Transverse colon (tissue), 4 donors: ENCODE results near the gene ADCY6. TPM values are rescaled to one million over a fixed set of nuclear protein-coding genes. Genes with fewer than 3 reads are reported as not detected.

Source experiments
- DNase-seq: peaks from one replicate; pipeline ENCODE4 v3.0.0-alpha.2; 2019
- H3K27ac ChIP-seq, 4 donors: fragments of 200-600 bp; sonication (generic); 2 replicates each; pipeline ENCODE4 v1.5.1; 2016 to 2018; ENCODE audit warnings: inconsistent platforms in 4 of 4
- H3K27me3 ChIP-seq: fragments of 200-600 bp; sonication (generic); 2 replicates; pipeline ENCODE4 v1.5.1; 2017; ENCODE audit warnings: inconsistent platforms
- H3K36me3 ChIP-seq, 4 donors: fragments of 200-600 bp; sonication (generic); 2 replicates each; pipeline ENCODE4 v1.5.1; 2017 to 2019; ENCODE audit warnings: inconsistent platforms in 4 of 4
- H3K4me1 ChIP-seq, 4 donors: fragments of 200-600 bp; sonication (generic); 2 replicates each; pipeline ENCODE4 v1.5.1; 2017 to 2020; ENCODE audit warnings: inconsistent platforms in 4 of 4
- H3K4me3 ChIP-seq, 4 donors: fragments of 200-600 bp; sonication (generic); 1 replicate in 1 of 4; 2 replicates in 3 of 4; pipeline versions ENCODE4 v1.5.1 to v1.6.1; 2017 to 2019; ENCODE audit warnings: inconsistent platforms in 4 of 4
- H3K9me3 ChIP-seq, 2 donors: fragments of 200-600 bp; sonication (generic); 2 replicates each; pipeline ENCODE4 v1.5.1; 2017 to 2019; ENCODE audit warnings: inconsistent platforms in 2 of 2
- CTCF ChIP-seq, 5 experiments: fragments of 200-600 bp in 3 of 5; fragments of 450-650 bp in 2 of 5; sonication (generic) in 3 of 5; IDR thresholded peaks; 1 replicate in 2 of 5; 2 replicates in 3 of 5; pipeline ENCODE4 v1.5.1; 2016 to 2017; ENCODE audit warnings: antibody characterized with exemption in 5 of 5, inconsistent platforms in 3 of 5, mild to moderate bottlenecking in 2 of 5, moderate library complexity in 1 of 5
- EP300 ChIP-seq: sonication (generic); formaldehyde crosslinking; IDR thresholded peaks from one replicate; pipeline ENCODE4 v1.6.1; 2017; ENCODE audit warnings: antibody characterized with exemption, low read depth
- POLR2A ChIP-seq: fragments of 450-650 bp; IDR thresholded peaks from one replicate; pipeline ENCODE4 v1.6.1; 2016; ENCODE audit warnings: antibody characterized with exemption, mild to moderate bottlenecking, moderate library complexity
- POLR2AphosphoS5 ChIP-seq, 3 donors: sonication (generic); formaldehyde crosslinking; IDR thresholded peaks; one replicate each; pipeline ENCODE4 v1.6.1; 2016; ENCODE audit warnings: antibody characterized with exemption in 3 of 3
- WGBS, 2 donors: methylation state at CpG; one replicate each; pipeline ENCODE4 v1.1.5; 2018; ENCODE audit warnings: low coverage in 1 of 2; 5-methylcytosine and 5-hydroxymethylcytosine counted together
- in situ Hi-C, 4 donors: fragments of 200-750 bp; cut with MboI; loops; one replicate each; pipeline versions ENCODE4 v1.15.0 to v1.15.1; 2017; ENCODE audit warnings: low sequenced_read_pairs in 3 of 4, low pct_ligation_motif_present in 1 of 4, low pct_unique_long_range_greater_than_20kb in 1 of 4
- intact Hi-C: fragments of 100-400 bp; cut with DNase I; formaldehyde crosslinking; loops from one replicate; pipeline ENCODE4 v1.15.1; 2023; ENCODE audit warnings: low total_unique reads
- total RNA-seq, 4 donors: library from RNA; depleted of rRNA; stranded (reverse); fragments of >200 nt; gene quantifications; one replicate each; pipeline ENCODE4 v1.1.0, GENCODE V29; 2016

ADCY6 gene
- total RNA-seq, 4 donors from 2014 or later, result 112 to 170 (median 115) TPM

GRCh38 chr12:48758186-48758585, 30.7 kb downstream of the ADCY6 start:
- in situ Hi-C loops (no loop called here), intact Hi-C loops (no loop called here)
- TF ChIP-seq POLR2AphosphoS5 (IDR thresholded peaks at IDR 0.05), result no peak
- TF ChIP-seq EP300, result no peak
- TF ChIP-seq POLR2A, result no peak
- TF ChIP-seq CTCF (IDR thresholded peaks at IDR 0.05), result no peak
- H3K4me1 ChIP-seq, result peaks cover 0 to 5% (median 0%) of the 10 kb centered on the region in 4 donors
- H3K36me3 ChIP-seq, result no peaks in the 10 kb centered on the region
- no peaks in the 10 kb centered on the region for H3K27me3 ChIP-seq
- H3K27ac ChIP-seq, result no peak overlapping the region
- WGBS, 2 donors, result 40 to 63% methylated on average over 3 to 4 of the region's 4 CpGs
- DNase-seq, result no peak
- no peak overlapping the region for H3K4me3 ChIP-seq
- H3K9me3 ChIP-seq, result no peaks in the 10 kb centered on the region

DNA sequence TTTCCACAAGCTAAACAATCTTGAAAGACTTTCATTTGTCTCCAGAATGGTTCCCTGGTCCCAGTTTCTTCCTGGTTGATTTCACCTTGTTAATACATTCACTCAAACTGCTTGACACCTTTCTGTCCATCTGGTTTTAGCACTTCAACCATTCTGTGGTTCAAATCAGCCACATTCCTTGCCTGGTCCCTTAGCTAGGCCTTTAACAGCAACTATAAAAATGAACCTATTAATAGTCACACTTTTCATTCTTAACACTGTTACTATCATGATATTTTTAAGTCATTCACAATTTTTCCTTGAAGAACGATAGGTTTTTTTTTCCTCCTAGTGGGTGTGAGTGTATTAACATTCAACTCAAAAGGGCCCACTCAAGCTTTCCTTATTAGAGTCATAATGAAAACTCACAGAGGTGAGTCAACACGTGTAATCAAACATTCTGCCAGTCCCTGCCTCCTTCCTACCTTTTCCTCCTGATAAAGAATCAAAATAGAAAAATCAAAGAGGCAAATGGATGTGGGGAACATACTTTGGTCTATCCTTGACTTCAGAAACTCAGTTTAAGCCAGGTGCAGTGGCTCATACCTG, 38.0 kb downstream of the ADCY6 start:
- H3K4me3 ChIP-seq, result no peak overlapping the region
- no peak for TF ChIP-seq EP300
- TF ChIP-seq POLR2AphosphoS5 (IDR thresholded peaks at IDR 0.05), result no peak
- TF ChIP-seq CTCF (IDR thresholded peaks at IDR 0.05), result no peak
- H3K27ac ChIP-seq, result no peak overlapping the region
- WGBS, 2 donors, result 42 to 48% methylated on average over 2 of the region's 2 CpGs
- DNase-seq, result no peak
- intact Hi-C loops, result no loop called here
- no peaks in the 10 kb centered on the region for H3K27me3 ChIP-seq
- in situ Hi-C loops, result loop anchor here in 1 of 4 donors (5.0 kb wide), 1 partner anchor 46 kb away; no protein-coding TSS in a partner anchor
- H3K9me3 ChIP-seq, result no peaks in the 10 kb centered on the region
- H3K4me1 ChIP-seq, result peaks cover 0 to 5% (median 0%) of the 10 kb centered on the region in 4 donors
- no peaks in the 10 kb centered on the region for H3K36me3 ChIP-seq

- Histone ChIP-seq H3K9me3 (no peaks in the 10 kb centered on the region), H3K27ac (no peak overlapping the region), H3K27me3 (no peaks in the 10 kb centered on the region), H3K36me3 (no peaks in the 10 kb centered on the region), H3K4me3 (no peak overlapping the region), H3K4me1 (peaks cover 0 to 5% (median 0%) of the 10 kb centered on the region in 4 donors)
- DNase-seq, result no peak
- WGBS, 2 donors, result 100% methylated on average over 1 of the region's 1 CpG; no CpG with 5 or more reads in 1 of the 2 donors
- intact Hi-C loops, result no loop called here
- TF ChIP-seq CTCF (IDR thresholded peaks at IDR 0.05) (no peak), POLR2AphosphoS5 (IDR thresholded peaks at IDR 0.05) (no peak), EP300 (no peak), POLR2A (no peak)
- in situ Hi-C loops, result loop anchor here in 1 of 4 donors (5.0 kb wide), 1 partner anchor 47 kb away; no protein-coding TSS in a partner anchor
These were observed 38.7 kb downstream of the ADCY6 start for GRCh38 chr12:48750215-48750614.

DNA sequence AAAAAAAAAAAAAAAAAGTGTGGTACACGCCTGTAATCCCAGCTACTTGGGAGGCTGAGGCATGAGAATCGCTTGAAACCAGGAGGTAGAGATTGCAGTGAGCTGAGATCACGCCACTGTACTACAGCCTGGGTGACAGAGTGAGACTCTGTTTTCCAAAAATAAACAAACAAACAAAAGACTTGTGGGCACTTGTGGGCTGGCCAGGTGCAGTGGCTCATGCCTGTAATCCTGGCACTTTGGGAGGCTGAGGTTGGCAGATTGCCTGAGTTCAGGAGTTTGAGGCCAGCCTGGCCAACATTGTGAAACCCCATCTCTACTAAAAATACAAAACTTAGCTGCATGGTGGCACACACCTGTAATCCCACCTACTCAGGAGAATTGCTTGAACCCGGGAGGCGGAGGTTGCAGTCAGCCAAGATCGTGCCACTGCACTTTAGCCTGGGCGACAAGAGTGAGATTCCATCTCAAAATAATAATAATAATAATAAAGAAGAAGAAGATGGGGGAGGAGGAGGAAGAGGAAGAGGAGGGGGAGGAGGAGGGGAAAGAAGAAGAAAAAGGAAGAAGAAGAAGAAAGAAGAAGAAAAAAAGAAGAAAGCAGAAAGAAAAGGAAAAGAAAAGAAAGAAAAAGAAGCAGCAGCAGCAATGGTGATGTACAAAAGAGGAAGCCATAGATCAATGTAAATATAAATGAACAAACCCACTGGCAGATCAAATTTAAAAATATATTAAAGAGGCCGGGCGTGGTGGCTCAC, 44.5 kb downstream of the ADCY6 start:
- Histone ChIP-seq H3K36me3 (no peaks in the 10 kb centered on the region), H3K4me3 (no peak overlapping the region), H3K9me3 (no peaks in the 10 kb centered on the region), H3K4me1 (no peaks in the 10 kb centered on the region), H3K27ac (no peak overlapping the region), H3K27me3 (peaks cover 15% of the 10 kb centered on the region)
- DNase-seq, result no peak
- intact Hi-C loops, result loop anchor here (5.0 kb wide), 1 partner anchor 498 kb away; no protein-coding TSS in a partner anchor
- 70 to 82% methylated on average over 6 to 9 of the region's 9 CpGs for WGBS, 2 donors
- TF ChIP-seq EP300 (no peak), POLR2A (no peak), CTCF (IDR thresholded peaks at IDR 0.05) (no peak), POLR2AphosphoS5 (IDR thresholded peaks at IDR 0.05) (no peak)
- in situ Hi-C loops, result no loop called here
